Mesendoderm (in vitro differentiated cells): ENCODE measurements around the gene DPP7.

Source experiments
- DNase-seq: peaks from one replicate; pipeline ENCODE4 v3.0.0; 2013
- H2AK5ac ChIP-seq: 2 replicates; pipeline ENCODE4 v1.6.1; 2013; ENCODE audit warnings: low read length, inconsistent platforms
- H2BK120ac ChIP-seq: 2 replicates; pipeline ENCODE4 v1.6.1; 2013; ENCODE audit warnings: low read depth, mild to moderate bottlenecking, low read length, moderate library complexity, mixed read lengths
- H2BK15ac ChIP-seq: replicated peaks from 2 replicates; pipeline ENCODE4 v1.6.1; 2013; ENCODE audit warnings: low read depth, mild to moderate bottlenecking, moderate library complexity
- H2BK5ac ChIP-seq: 2 replicates; pipeline ENCODE4 v1.6.1; 2013; ENCODE audit warnings: low read length, inconsistent platforms
- H3K18ac ChIP-seq: 2 replicates; pipeline ENCODE4 v1.6.1; 2013; ENCODE audit warnings: mild to moderate bottlenecking, low read length, mixed read lengths
- H3K23ac ChIP-seq: one replicate; pipeline ENCODE4 v1.6.1; 2013; ENCODE audit warnings: low read length
- H3K27ac ChIP-seq: 2 replicates; pipeline ENCODE4 v1.5.1; 2013; ENCODE audit warnings: low read depth, mild to moderate bottlenecking, inconsistent platforms, low read length, moderate library complexity
- H3K27me3 ChIP-seq: 2 replicates; pipeline ENCODE4 v1.6.1; 2013; ENCODE audit warnings: low read length, control low read depth, mild to moderate bottlenecking, inconsistent platforms; ENCODE audit not compliant: insufficient read depth, poor library complexity
- H3K36me3 ChIP-seq: 2 replicates; pipeline ENCODE4 v1.6.1; 2013; ENCODE audit warnings: low read length, inconsistent platforms; ENCODE audit not compliant: control insufficient read depth, insufficient read depth
- H3K4ac ChIP-seq: one replicate; pipeline ENCODE4 v1.6.1; 2013; ENCODE audit warnings: low read depth, mild to moderate bottlenecking, low read length, moderate library complexity
- H3K4me1 ChIP-seq: 2 replicates; pipeline ENCODE4 v1.6.1; 2013; ENCODE audit warnings: low read depth, low read length, inconsistent platforms; ENCODE audit not compliant: control insufficient read depth
- H3K4me2 ChIP-seq: 2 replicates; pipeline ENCODE4 v1.6.1; 2013; ENCODE audit warnings: low read length
- H3K4me3 ChIP-seq: 2 replicates; pipeline ENCODE4 v1.5.1; 2013; ENCODE audit warnings: mild to moderate bottlenecking, low read length
- H3K56ac ChIP-seq: one replicate; pipeline ENCODE4 v1.6.1; 2013; ENCODE audit warnings: low read length
- H3K79me1 ChIP-seq: 2 replicates; pipeline ENCODE4 v1.6.1; 2013; ENCODE audit warnings: low read length, inconsistent platforms
- H3K79me2 ChIP-seq: 2 replicates; pipeline ENCODE4 v1.6.1; 2013; ENCODE audit warnings: mild to moderate bottlenecking, low read length; ENCODE audit not compliant: control insufficient read depth, insufficient read depth
- H3K9ac ChIP-seq: 2 replicates; pipeline ENCODE4 v1.6.1; 2013; ENCODE audit warnings: low read length, inconsistent platforms
- H4K5ac ChIP-seq: one replicate; pipeline ENCODE4 v1.6.1; 2013; ENCODE audit warnings: low read length
- H4K8ac ChIP-seq: one replicate; pipeline ENCODE4 v1.6.1; 2013; ENCODE audit warnings: low read depth, mild to moderate bottlenecking, control low read depth, low read length, moderate library complexity
- WGBS: extraction: QIAGEN DNeasy Blood & Tissue Kit; methylation state at CpG from one replicate; pipeline ENCODE4 v1.1.7; 2013; ENCODE audit warnings: low lambda C conversion rate, missing lambda C conversion rate; ENCODE audit not compliant: insufficient coverage; ENCODE audit errors: extremely low coverage; 5-methylcytosine and 5-hydroxymethylcytosine counted together

Gene DPP7

DNA sequence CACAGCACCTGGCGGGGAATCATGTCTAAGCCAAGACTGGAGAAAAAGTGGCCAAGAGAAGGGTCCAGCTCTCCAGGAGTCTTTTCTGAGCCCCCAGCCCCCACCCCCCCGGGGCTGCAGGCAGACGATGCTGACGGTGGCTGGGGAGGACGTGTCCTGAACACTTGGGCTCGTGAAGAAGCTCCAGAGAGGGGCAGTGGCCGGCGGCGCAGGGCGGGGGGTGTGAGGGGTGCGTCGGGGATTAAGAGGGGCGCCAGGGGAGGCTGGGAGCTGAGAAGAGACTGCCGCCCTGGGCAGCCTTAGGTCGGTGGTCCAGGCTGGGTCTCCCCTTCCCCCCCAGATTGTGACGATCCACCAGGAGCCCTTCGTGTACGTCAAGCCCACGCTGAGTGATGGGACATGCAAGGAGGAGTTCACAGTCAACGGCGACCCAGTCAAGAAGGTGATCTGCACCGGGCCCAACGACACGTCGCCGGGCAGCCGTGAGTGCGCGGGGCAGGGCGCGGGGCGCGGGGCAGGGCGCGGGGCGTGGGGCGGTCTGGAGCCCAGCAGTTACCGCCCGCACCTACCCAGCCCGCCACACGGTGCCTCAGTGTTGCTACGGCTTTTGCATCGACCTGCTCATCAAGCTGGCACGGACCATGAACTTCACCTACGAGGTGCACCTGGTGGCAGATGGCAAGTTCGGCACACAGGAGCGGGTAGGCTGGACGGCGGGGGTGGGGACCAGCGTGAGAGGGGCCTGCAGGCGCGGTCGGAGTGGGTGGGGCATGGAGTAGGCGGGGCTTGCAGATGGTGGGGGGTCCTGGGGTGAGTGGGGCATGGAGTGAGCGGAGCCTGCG, 46.4 kb upstream of the DPP7 start:
- no peak overlapping the region for H3K56ac ChIP-seq
- WGBS, result no CpG with 5 or more reads among the region's 56 CpGs
- no peak for DNase-seq

DNA sequence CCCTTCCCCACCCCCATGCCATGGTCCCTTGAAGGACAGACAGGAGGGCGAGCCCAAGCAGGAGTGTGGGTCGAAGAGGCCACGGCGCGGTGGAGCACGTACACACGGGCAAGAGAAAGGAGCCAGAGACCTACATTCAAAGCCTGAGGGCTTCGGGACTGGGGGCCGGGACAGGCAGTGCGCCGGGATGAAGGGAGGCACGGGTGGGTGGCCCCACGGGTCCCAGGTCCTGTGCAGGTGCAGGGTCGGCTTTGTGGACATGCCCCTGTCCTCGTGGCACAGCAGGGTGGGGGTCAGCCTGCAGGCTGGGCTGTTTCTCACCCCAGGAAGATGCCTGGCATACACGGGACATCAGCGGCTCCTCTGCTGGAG, 45.5 kb upstream of the DPP7 start:
- Histone ChIP-seq H3K4me3 (no peak overlapping the region), H3K18ac (no peak overlapping the region), H3K36me3 (no peaks in the 10 kb centered on the region), H2BK120ac (no peak overlapping the region), H3K56ac (no peak overlapping the region), H3K27ac (no peak overlapping the region), H3K23ac (no peak overlapping the region), H3K4me2 (no peak overlapping the region), H3K79me2 (no peaks in the 10 kb centered on the region), H3K79me1 (no peaks in the 10 kb centered on the region), H3K9ac (no peak overlapping the region), H4K5ac (no peak overlapping the region), H2AK5ac (no peak overlapping the region), H2BK15ac (no peak overlapping the region), H2BK5ac (no peak overlapping the region), H3K4me1 (no peaks in the 10 kb centered on the region), H4K8ac (no peak overlapping the region), H3K4ac (no peak overlapping the region), H3K27me3 (peaks cover 19% of the 10 kb centered on the region)
- no peak for DNase-seq
- no CpG with 5 or more reads among the region's 17 CpGs for WGBS

More for the DNA sequence above, 46.4 kb upstream of the DPP7 start:
- Histone ChIP-seq H3K9ac (no peak overlapping the region), H3K79me1 (no peaks in the 10 kb centered on the region), H4K5ac (no peak overlapping the region), H2BK120ac (no peak overlapping the region), H3K4me3 (no peak overlapping the region), H2AK5ac (no peak overlapping the region), H3K23ac (no peak overlapping the region), H3K36me3 (no peaks in the 10 kb centered on the region), H3K79me2 (no peaks in the 10 kb centered on the region), H3K4me1 (no peaks in the 10 kb centered on the region), H2BK15ac (no peak overlapping the region), H3K4ac (no peak overlapping the region), H3K18ac (no peak overlapping the region), H4K8ac (no peak overlapping the region), H3K27me3 (peaks cover 18% of the 10 kb centered on the region), H3K4me2 (no peak overlapping the region), H3K27ac (no peak overlapping the region), H2BK5ac (no peak overlapping the region)

DNA sequence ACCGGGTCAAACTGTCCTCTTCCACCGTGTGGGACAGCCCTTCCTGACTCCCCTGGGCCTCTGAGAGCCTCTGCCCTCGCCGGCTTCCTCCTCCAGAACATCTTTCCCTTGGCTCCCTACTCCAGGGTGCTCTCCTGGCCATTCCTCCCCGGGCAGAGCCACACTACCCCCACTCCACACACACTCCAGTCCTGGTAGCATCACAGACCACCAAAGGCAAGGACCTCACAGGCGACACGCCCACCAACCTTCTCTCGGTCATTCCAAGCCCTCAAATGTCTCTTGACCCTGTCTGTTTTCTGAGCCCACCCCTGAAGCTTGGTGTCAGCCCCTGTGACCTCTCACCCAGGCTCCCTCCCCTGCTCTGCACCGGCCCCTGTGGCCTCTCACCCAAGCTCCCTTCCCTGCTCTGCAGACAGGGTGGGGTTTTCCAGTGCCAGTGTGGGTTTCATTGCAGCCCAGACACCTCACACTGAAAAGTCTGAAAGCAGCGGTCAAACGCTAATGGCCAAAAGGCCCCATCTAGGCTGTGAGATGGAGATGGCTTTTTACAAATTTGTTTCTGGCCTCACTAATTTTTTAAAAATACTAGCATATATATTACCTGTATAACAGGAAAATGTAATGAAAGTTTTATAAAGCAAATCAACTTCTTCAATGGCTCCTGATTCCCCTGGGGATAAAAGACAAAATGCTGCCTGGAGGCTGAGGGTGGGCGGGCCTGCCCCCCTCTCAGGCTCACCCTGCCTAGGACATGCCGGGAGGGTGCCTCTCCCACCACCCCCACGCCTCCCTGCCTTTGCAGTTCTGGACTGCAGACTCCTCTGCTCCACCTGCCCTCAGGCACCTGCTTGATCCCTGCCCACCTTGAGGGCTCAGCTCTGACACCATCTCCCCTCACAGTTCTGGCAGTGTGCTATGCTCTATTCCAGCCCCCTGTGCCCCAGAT, 44.8 kb upstream of the DPP7 start:
- H4K5ac ChIP-seq, result no peak overlapping the region
- no peaks in the 10 kb centered on the region for H3K79me1 ChIP-seq
- no peak overlapping the region for H2BK5ac ChIP-seq
- no peak for DNase-seq
- H3K18ac ChIP-seq, result no peak overlapping the region
- H4K8ac ChIP-seq, result no peak overlapping the region
- no peak overlapping the region for H3K56ac ChIP-seq
- H3K79me2 ChIP-seq, result no peaks in the 10 kb centered on the region
- H2BK120ac ChIP-seq, result no peak overlapping the region
- H2AK5ac ChIP-seq, result no peak overlapping the region
- H3K27me3 ChIP-seq, result peaks cover 19% of the 10 kb centered on the region
- no CpG with 5 or more reads among the region's 14 CpGs for WGBS
- no peak overlapping the region for H3K27ac ChIP-seq
- H3K23ac ChIP-seq, result no peak overlapping the region
- H3K4ac ChIP-seq, result no peak overlapping the region
- no peaks in the 10 kb centered on the region for H3K36me3 ChIP-seq
- H3K4me2 ChIP-seq, result no peak overlapping the region
- H3K4me1 ChIP-seq, result no peaks in the 10 kb centered on the region
- H3K9ac ChIP-seq, result no peak overlapping the region
- no peak overlapping the region for H3K4me3 ChIP-seq
- no peak overlapping the region for H2BK15ac ChIP-seq

DNA sequence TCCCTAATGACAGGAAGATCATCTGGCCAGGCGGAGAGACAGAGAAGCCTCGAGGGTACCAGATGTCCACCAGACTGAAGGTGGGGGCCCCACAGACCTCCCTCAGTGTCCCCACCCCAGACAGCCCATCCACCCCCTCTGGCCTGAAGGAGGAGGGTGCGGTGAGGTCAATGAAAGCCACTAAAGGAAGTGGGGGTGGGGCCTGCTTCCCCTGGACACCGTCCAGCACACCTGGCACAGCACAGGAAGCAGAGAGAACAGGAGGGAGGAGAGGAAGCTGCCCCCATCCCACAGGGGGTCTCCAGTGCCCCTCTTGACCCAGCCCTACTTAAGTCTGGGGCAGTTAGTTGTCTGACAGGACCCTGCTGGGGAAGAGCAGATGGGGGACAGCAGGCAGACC, 44.1 kb upstream of the DPP7 start:
- Histone ChIP-seq H2BK15ac (no peak overlapping the region), H3K4me1 (no peaks in the 10 kb centered on the region), H3K4me3 (no peak overlapping the region), H3K27ac (no peak overlapping the region), H3K18ac (no peak overlapping the region), H2AK5ac (no peak overlapping the region), H3K56ac (no peak overlapping the region), H3K4ac (no peak overlapping the region), H3K23ac (no peak overlapping the region), H3K27me3 (peaks cover 19% of the 10 kb centered on the region), H2BK5ac (no peak overlapping the region), H3K79me1 (no peaks in the 10 kb centered on the region), H3K9ac (no peak overlapping the region), H4K5ac (no peak overlapping the region), H3K4me2 (no peak overlapping the region), H3K36me3 (no peaks in the 10 kb centered on the region), H4K8ac (no peak overlapping the region), H2BK120ac (no peak overlapping the region), H3K79me2 (no peaks in the 10 kb centered on the region)
- WGBS, result no CpG with 5 or more reads among the region's 4 CpGs
- no peak for DNase-seq

DNA sequence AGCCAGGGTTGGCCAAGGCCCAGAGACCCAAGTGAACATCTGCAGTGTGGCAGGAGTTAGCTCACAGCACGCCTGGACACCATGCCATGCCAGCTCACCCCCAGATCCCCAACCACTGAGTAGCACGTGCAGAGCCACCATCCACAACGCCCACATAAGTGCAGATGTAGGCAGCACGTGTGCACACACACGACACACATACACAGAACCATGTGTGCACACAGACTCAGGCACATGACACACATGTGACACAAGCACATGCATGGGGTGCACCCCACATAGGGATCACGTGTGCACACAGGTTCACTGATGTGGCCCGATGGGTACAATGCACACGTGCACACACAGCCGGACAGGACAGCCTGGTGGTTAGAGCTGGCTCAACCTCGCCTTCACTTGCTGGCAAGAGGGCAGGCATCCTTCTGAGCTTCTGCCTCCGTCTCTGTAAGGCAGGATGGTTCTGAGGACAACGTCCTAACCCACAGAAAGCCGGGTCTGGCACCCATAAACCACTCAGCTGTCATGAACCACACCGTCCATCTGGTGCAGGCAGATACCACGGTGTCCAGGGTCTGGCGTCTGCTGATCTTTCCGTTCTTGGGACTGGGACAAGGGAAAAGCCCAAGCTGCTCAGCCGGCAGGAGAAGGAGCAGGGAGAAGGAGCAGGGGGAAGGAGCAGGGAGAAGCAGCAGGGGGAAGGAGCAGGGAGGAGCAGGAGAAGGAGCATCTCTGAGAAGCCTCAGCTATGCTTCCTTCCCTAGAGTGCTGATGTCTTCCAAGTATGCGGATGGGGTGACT, 43.3 kb upstream of the DPP7 start:
- Histone ChIP-seq H3K36me3 (no peaks in the 10 kb centered on the region), H3K56ac (no peak overlapping the region), H3K9ac (no peak overlapping the region), H2BK15ac (no peak overlapping the region), H3K4ac (no peak overlapping the region), H3K4me3 (no peak overlapping the region), H4K5ac (no peak overlapping the region), H3K27ac (no peak overlapping the region), H2AK5ac (no peak overlapping the region), H4K8ac (no peak overlapping the region), H3K79me1 (no peaks in the 10 kb centered on the region), H3K23ac (no peak overlapping the region), H3K4me1 (no peaks in the 10 kb centered on the region), H3K79me2 (no peaks in the 10 kb centered on the region), H3K27me3 (peaks cover 17% of the 10 kb centered on the region), H3K4me2 (no peak overlapping the region), H2BK5ac (no peak overlapping the region), H2BK120ac (no peak overlapping the region), H3K18ac (no peak overlapping the region)
- WGBS, result no CpG with 5 or more reads among the region's 19 CpGs
- no peak for DNase-seq
